HG02571 (cell line): Measurements from ENCODE around the gene RNF150.
"Not testable (repeated sequence)": the region's sequence is repeated elsewhere in the genome, so short reads cannot be mapped to it uniquely, and the experiment has no call there.

Experiments used
- ATAC-seq: cut with Tn5 transposase; IDR thresholded peaks from one replicate; pipeline ENCODE4 v1.9.1; 2021; ENCODE audit warnings: mild to moderate bottlenecking, moderate library complexity; ENCODE audit not compliant: unreplicated experiment

Gene RNF150

DNA sequence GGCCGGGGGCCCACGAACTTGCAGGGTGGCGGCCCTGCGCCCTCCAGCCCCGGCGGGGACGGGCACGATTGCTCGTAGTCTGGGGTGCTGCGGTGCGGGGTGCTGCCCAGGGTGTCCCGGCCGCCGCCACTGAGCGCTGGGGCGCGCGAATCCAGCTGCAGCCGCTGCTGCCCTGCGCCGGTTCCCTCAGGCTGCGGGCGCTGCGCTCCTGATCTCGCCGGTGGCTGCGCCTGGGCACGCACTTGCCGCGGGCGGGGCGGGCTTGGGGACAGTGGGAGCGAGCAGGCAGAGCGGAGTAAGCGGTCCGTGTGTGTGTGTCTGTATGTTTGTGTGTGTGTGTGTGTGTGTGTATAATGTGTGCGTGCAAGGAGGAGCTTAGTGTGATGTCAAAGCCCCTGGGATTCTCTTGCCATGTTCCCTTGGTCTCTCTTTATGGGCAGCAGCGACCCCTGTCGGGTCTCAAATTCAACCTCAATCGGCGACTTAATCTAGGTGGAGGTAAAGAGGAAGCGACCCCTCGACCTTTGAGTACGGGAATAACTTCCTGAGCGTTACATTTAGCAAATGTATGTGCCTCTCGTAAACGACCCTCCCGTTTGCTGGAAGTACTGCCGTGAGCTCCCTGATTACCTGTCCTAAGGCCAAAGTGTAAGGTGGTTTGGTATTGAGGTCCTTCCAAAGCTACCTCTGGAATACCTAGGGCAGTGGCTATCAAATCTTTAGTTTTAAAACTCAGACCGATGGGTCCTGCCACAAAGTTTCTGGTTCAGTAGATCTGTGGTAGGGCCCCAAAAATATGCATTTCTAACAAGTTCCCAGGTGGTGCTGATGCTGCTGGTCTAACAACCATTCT lies at the start of gene RNF150:
TSS of gene RNF150 (minus strand) at position 324 of the 853 bp plus-strand sequence.
- no peak for ATAC-seq

DNA sequence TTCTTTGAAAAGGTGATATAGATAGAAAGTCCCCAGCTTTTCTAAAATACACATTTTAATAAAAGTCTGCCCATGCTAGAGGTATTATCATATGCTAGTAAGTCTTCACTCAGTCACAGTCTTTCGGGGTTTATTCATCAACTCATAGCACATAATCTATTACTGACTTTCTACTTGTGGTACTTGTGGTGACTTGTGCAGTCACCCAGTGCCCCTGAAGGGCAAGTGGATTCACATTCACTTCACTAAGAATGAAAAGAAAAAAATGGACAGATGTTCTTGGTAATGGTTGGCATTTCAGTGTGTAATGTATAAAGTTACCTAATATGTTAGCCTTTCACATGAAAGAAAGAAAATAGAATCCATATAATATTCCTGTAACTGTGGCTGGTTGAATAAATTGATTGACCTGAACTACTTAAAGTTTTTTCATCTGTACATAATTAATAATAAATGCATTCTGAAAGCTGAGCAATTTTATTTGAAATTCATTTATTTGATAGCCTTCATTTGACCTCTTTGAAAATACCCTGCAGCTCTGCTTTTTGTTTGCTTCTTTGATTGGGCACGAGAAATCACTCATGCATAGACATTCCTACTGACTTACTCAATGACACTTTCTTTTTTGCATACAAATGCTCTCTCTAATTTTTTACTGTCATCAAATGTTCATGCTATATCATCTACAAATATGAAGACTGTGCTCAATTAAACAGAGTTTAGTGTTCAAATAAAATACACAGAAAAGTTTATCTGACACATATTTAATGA lies 47.9 kb upstream of the RNF150 start:
- no peak for ATAC-seq

DNA sequence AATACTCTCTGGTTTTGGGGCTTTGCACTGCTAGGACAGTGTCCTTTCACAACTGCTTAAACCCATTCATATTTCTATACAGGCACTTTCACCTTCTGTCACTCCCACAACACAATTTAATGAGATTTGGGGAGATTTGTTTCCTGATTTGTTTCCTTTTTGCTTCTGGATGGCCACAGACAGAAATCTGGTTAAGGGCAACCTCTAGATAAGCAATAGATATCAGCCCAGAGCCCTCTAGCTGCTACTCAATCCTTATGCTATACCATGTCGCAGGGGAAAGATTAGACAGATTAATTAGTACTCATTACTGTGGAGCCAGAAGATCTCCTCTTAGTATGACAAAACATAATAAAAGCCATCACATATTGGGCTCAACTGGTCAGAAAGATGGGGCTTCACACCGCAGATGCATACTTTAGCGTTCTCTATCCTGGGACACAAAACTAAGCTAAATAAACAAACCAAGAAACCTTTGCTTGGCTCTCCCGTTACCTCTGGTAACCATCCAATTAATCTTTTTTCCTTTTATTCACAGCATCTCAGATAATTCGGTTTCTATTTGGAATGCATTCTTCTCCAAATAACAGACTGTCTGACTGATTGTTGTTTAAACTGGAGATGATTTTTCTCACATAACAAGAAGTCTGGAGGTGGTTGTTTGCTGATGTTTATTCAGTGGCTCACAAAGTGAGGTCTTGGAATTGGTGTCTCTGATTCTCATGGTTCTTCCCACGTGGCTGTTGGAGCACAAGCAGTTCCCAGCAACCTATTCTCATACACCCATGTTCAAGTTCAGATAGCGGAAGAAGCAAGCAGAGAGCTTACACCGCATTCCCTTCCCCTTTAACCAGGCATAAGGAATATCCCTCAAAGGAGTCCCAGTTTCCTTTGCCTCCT lies 46.5 kb upstream of the RNF150 start:
- ATAC-seq: no peak

DNA sequence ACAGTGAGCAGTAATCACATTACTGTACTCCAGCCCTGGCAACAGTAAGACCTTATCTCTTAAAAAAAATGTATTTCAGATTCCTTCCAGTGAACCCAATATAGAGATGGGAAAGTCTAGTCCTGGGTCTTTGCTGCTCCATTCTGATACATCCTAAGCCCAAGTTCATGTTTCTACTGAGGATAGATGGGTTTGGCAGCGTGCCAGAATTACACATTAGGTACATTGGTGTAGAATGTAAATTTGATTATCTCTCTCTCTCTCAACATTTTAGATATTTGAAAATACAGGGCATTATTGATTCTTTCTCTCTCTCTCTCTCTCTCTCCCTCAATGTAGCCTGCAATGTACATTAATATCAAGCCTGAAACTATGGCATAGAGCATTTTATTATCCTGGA lies 43.9 kb upstream of the RNF150 start:
- no peak for ATAC-seq

DNA sequence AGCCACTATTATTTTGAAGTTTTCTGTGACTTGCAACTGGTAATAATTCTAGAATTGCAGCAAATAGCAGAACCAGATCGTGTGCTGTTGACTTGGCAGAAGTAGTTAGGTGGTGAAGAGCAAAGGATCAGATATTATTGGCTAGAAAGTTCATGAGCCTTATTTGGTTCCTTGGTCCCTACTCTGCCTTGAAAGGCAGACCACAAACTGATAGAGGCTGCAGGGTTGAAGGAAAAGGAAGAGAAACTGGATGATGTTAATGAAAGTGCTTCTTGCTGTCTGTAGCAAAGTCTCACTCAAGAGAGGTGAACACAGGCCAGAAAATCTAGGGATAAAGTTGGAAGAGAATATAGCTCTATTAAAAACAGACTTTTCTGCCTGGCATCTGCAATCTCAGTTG lies 41.2 kb upstream of the RNF150 start:
- no peak for ATAC-seq

DNA sequence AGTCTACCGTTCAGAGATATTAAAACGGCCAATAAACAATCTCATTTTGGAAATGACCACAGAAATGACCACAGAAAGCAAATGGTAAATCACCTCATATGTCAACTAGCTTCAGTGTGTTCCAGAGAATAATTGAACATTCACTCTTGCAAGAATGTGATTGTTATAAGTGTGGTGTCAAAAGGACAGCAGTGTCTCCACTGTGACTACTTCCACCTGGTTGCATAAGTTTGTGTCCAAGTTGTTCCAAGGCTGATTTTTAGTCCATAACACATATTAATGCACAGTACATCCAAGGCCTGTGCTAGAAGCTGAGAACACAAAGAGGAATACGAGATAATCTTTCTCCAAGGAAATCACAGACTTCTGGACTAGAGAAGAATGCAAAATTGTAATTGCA lies 37.4 kb upstream of the RNF150 start:
- no peak for ATAC-seq

DNA sequence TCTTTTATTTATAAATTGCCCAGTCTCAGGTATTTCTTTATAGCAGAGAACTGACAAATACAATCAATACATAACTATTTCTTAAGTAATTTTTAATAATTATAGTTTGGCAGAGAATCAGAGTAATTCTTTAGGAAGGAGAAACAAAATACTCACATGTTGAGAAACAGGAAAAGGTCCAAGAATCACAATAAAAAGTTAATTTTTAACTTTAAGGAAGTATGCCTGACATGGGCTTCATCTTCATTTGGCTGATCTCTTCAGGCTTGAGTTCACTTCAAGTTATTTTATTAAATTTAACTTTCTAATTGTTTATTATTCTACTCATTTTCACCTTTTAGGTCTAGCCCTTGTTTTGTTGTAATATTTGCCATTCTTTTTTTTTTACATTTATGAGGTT lies 36.1 kb upstream of the RNF150 start:
- ATAC-seq: no peak

DNA sequence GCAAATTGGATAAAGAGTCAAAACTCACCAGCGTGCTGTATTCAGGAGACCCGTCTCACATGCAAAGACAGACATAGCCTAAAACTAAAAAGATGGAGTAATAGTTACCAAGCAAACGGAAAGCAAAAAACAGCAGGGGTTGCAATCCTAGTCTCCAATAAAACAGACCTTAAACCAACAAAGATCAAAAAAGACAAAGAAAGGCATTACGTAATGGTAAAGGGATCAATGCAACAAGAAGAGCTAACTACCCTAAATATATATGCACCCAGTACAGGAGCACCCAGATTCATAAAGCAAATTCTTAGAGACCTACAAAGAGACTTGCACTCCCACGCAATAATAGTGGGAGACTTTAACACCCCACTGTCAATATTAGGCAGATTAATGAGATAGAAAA lies 31.7 kb upstream of the RNF150 start:
- not testable (repeated sequence) for ATAC-seq

DNA sequence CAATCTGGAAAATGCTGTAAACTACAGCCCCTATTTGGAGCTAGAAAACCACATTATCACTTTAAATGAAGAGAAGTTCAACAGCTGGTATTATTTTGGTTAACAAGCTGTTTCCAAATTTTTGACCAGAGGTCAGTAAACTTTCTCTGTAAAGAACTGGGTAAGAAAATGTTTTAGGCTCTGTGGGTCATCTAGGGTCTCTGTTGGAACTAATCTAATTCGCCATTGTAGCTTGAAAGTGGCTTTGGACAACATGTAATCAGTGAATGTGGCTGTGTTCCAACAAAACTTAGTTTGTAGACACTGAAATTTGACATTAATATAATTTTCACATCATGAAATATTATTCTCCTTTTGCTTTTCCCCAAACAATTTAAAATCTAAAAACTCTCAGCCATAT lies 25.8 kb upstream of the RNF150 start:
- ATAC-seq: no peak

DNA sequence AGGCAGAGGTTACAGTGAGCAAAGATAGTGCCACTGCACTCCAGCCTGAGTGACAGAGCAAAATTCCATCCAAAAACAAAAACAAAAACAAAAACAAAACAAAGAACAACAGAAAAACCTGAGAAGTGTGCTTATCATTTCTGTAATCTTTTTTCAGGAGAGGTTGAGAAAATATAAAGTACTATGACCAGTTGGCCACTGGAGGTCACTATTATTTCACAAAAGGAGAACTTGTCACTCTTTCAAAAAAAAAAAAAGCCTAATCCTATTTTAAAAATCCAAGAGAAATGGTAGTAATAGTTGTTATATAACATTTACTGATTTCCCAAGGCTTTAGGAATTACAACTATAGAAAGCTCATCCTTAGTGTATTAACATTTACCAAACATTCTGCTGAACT lies 24.9 kb upstream of the RNF150 start:
- no peak for ATAC-seq

DNA sequence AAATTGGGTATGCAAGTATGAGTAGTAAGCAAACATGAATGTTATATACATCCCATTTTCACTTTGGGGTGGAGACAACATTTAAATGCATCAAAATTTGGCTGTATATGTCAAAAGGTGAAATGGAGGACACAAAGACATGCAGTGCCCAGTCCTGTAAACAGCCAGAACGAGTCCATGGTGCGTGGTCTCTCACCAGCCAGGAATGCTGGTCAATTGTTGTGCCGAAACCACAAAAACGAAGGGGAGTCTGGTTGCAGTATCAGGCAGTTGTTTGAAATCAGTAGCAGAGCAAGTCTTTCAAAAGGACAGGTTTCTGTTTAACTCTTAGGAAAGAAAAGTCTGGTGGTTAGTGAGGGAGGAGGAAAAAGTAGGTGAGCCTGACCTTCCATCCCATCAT lies 22.3 kb upstream of the RNF150 start:
- no peak for ATAC-seq

DNA sequence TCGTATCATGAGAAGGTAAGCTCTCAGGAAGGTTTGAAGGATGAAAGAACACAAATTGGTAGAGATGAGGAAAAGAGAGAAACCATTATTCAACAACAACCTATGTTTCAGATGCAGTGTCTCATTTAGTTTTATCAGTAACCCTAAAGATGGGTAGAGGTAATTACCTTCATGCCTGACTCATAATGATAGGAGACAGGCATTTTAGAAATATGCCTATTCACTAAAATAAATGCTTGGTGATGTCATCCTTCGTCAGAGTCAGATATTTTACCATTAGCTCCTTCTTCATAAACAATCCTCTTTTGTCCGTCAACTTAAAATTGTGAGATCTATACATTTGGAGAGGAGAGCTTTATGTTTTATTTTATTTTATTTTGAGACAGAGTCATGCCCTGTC lies 21.5 kb upstream of the RNF150 start:
- no peak for ATAC-seq

DNA sequence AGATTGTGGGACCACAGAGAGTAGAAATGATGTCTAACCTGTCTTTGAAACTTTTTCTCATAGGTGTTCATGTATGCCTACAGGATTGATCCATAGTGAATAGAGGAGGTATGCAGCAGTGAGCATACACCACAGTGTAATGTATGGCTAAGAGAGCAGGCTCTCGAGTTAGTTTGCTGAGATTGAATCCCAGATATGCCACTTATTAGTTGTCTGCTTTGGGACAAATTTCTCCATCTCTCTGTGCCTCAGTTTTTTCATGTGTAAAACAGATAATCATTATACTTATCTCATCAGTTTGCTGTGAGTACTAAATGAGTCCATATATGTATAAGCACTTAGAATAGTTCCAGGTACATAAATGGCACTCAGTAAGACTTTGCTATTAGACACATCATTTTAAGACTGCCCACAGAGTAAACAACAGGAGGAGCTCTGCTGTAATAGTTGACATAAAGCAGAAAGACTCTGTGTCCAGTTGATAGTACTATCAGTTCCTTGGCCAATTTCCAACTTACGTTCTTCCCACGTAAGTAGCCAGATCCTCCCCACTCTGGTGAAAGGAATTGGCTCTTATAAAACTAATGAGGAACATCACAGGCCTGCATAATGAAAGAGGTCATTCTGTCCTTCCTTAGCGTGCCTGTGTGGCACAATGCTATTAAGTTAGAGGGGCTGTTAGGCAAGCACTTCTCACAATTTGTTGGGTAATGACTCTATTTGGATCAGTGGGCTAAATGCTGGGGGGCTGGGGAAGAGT lies 20.7 kb upstream of the RNF150 start:
- no peak for ATAC-seq

DNA sequence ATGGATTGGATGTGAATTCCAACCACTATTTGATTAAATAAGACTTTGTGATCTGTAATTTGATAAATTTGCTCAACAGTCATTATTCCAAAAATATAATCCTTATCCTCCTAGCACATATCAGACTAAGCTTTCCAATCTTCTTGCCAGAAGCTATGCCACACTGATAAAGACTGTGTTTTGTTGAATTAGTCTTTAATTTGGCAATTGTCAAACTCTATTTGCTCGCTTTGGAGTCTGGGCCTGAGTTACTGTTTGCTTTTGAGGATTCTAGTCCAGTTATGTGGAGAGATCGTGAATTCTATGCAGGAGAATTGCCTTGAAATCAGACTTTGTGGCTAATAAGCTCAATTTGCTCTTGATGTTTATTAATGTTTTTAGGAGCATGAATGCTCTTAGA lies 10.9 kb upstream of the RNF150 start:
- ATAC-seq: no peak

DNA sequence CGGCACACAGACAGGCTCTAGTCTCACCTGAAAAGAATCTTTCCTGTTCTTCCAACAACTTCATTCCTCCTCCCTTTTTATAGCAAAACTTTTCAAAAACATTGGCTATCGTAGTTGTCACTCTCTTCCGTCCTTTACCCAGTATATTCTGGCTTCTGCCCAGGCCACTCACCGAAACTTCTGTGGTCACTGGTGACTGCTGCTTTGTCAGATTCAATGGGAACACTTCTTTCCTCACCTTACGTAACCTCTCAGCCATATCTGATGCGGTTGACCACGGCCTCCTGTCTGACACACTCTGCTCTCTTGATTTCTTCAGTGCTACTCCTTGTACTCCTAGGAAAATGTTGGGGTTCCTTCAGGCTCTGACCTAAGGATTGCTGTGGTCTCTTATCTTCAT lies 9.2 kb upstream of the RNF150 start:
- ATAC-seq: no peak

DNA sequence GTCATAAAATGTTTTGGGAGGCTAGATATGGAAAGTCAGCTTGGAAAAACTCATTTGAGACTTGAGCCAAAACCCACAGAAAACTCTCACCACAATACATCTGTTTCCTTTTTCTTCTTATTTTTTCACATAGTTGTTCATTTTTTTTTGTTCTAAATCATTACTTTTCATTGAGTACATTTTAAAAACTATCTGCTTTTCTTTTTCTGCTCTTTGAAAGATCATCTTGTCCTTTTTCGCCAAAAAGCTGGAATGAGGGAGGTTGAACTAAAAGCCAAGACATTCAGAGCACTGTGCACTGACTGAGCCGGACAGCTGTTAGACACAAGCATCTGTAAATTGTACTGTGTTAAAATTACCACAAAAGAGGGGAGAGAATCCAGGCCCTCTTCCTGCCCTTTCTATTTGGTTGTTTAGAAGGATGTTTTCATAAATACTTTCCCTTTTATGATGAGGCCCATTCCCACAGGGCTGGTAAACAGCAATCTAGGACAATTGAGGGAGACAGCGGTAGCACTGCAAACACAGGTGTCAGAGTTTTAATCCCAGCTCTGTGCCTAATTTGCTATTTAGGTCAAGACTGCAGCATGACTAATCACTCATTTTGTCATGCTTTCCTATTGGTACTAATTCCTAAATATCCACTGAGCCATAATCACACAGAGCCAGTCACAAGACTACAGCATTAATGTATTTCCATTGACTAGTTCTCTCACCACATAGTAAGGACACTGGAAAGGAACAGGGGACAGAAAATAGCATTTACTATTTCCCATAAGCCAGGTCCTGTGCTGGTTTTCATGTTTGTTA lies 7.3 kb upstream of the RNF150 start:
- ATAC-seq: no peak

DNA sequence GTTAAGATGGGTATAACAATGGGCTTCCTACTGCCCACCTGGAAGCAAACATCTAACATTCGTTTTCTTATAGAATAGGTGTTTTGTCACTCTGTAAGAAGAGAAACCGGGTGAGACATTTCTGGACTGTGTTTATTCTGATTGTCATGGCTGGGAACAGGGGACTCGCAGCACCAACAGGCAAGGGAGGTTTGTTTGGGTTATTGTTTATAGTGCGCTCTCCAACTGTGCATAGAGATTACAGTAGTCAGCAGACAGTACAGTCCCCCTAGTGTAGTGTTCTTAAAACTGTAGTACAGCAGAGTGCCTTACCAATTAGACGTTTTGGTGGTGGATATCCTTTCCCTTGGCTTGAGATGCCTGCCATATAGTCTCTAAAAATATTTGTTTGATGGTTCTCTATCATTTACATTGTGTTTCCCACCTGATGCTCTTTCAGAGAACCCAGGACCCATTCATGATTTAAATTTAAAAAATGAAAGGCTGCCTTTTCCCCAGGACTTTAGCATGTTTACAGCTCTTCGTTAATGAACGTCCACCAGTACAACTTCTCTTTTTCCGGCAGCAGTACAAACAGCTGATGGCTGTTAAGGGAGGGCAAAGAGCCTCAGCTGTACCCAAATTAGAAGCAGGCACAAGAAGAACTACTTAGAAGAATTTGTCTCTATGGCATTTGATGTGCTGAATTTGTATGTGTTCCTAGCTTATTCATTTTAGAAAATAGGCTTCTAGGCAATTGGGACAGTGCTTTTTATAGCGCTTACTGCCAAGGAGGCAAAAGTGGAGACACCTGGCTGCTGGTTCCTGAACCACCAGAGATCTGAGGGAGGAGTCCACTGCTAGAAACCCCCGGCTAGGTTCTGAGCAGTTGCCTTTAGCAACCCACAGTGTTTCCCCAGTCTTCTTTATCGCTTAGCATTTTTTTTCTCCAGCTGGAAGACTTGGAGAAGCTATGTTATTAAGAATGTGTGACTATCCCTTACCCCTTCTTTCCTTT lies 1.0 kb upstream of the RNF150 start:
- no peak for ATAC-seq

DNA sequence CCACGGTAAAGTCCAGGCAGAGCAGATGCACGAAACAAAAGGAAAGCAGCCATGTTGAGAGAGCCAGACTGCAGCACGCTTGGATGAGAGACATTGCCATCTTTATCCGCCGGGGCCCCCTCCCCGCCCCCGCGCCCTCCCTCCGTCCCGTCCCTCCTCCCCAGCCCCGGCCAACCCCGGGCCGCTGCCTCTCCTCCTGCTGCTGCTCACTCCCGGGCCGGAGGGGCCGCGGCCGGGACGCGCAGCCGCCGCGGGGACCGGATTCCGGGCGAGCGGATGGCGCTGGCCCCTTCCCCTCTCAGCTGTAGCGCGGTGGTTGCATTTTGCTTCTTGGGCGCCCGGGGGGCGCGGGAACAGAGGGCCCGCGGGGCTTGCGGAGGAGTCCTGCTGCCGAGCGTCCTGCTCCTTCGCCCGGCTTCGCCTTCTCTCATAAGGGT lies 542 bp downstream of the RNF150 start:
- no peak for ATAC-seq
